ENCODE results near the gene CFLAR. TPM values are rescaled to one million over a fixed set of nuclear protein-coding genes. Genes with fewer than 3 reads are reported as not detected.

Gene CFLAR
- total and polyA plus RNA-seq, 9 of the 15 experiments (the other 6 are each of a cell fraction or from before 2014, with no cell fraction given), result 27.5 to 102 (median 54.0) TPM

- TF ChIP-seq BRF1 (IDR thresholded peaks at IDR 0.05; ENCODE audit: borderline replicate concordance, extremely low read depth, insufficient read length), result no peak
- no peak for TF ChIP-seq EWSR1 (IDR thresholded peaks at IDR 0.05; ENCODE audit: borderline replicate concordance, low read depth, partially characterized antibody)
- TF ChIP-seq, protein P1, sequence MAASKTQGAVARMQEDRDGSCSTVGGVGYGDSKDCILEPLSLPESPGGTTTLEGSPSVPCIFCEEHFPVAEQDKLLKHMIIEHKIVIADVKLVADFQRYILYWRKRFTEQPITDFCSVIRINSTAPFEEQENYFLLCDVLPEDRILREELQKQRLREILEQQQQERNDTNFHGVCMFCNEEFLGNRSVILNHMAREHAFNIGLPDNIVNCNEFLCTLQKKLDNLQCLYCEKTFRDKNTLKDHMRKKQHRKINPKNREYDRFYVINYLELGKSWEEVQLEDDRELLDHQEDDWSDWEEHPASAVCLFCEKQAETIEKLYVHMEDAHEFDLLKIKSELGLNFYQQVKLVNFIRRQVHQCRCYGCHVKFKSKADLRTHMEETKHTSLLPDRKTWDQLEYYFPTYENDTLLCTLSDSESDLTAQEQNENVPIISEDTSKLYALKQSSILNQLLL (CRISPR knock-in tag; IDR thresholded peaks at IDR 0.05; ENCODE audit: borderline replicate concordance), result no peak
- TF ChIP-seq, protein P2, sequence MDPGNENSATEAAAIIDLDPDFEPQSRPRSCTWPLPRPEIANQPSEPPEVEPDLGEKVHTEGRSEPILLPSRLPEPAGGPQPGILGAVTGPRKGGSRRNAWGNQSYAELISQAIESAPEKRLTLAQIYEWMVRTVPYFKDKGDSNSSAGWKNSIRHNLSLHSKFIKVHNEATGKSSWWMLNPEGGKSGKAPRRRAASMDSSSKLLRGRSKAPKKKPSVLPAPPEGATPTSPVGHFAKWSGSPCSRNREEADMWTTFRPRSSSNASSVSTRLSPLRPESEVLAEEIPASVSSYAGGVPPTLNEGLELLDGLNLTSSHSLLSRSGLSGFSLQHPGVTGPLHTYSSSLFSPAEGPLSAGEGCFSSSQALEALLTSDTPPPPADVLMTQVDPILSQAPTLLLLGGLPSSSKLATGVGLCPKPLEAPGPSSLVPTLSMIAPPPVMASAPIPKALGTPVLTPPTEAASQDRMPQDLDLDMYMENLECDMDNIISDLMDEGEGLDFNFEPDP (CRISPR knock-in tag; IDR thresholded peaks at IDR 0.05), result no peak
Measured at GRCh38 chr2:201204655-201205514, 88.9 kb downstream of the CFLAR start (continued).

- Histone ChIP-seq H3K9me3 (replicated peaks; ENCODE audit: control insufficient read depth, insufficient read depth, low read depth, low read length) (no peaks in the 10 kb centered on the region), H3K9me1 (ENCODE audit: control insufficient read depth, insufficient read depth, low read length) (no peaks in the 10 kb centered on the region), H3K4me1 (replicated peaks in 1 of 2; ENCODE audit: control insufficient read depth in 2 of 2, insufficient read depth in 2 of 2, low read length in 2 of 2) (no peaks in the 10 kb centered on the region), H3K27me3 (ENCODE audit: control insufficient read depth in 2 of 2, insufficient read depth in 2 of 2, low read length in 2 of 2) (no peaks in the 10 kb centered on the region), H3K36me3 (ENCODE audit: control insufficient read depth, insufficient read depth, low read length) (peaks cover 29% of the 10 kb centered on the region), H4K20me1 (replicated peaks; ENCODE audit: control insufficient read depth, insufficient read depth, low read length) (no peaks in the 10 kb centered on the region), H3K27ac (ENCODE audit: extremely low read depth, low read depth, low read length) (no peak overlapping the region), H3K9ac (ENCODE audit: insufficient read depth in 1 of 2, low read depth in 2 of 2, low read length in 2 of 2) (no peak overlapping the region), H2AFZ (ENCODE audit: low read depth, low read length) (no peak overlapping the region), H3K79me2 (ENCODE audit: control insufficient read depth, insufficient read depth, low read length) (no peaks in the 10 kb centered on the region), H3K4me2 (ENCODE audit: insufficient read depth, low read length) (no peak overlapping the region), H3K4me3 (no peak overlapping the region)
- no peak for ATAC-seq
- no peak for DNase-seq (ENCODE audit: extremely low read depth in 1 of 4, low spot score in 3 of 4)
- WGBS (ENCODE audit: insufficient coverage, low coverage, missing lambda C conversion rate), result 80% methylated on average over 2 of the region's 3 CpGs
- BruUV-seq (replicated peaks), result no TSS peak
- ChIA-PET POLR2A (no interaction called here), CTCF (ENCODE audit: low intra/inter-chr PET ratio) (no interaction called here)
- in situ Hi-C loops (cut with MboI) (loop anchor here (25.0 kb wide), 1 partner anchor 1243 kb away; the partner anchor contains the start of genes MAIP1 and TYW5), intact Hi-C loops (cut with micrococcal nuclease) (no loop called here)
- no peak for FAIRE-seq
- TF ChIP-seq NFE2L1 (tag; IDR thresholded peaks at IDR 0.05; ENCODE audit: borderline replicate concordance, low read depth) (no peak), KLF6 (CRISPR knock-in tag; IDR thresholded peaks at IDR 0.05; ENCODE audit: borderline replicate concordance) (no peak), TSHZ1 (CRISPR knock-in tag; IDR thresholded peaks at IDR 0.05) (no peak), FIP1L1 (IDR thresholded peaks at IDR 0.05; ENCODE audit: low read depth, low read length, poor library complexity, severe bottlenecking) (no peak)
Measured at GRCh38 chr2:201205515-201205849, 89.5 kb downstream of the CFLAR start.

Measured in K562 (cell line).